Tibial nerve (tissue), 3 donors: ENCODE results near the gene NTNG1.

Experiments used
- CTCF ChIP-seq, 5 experiments: fragments of 200-600 bp in 3 of 5; fragments of 450-650 bp in 2 of 5; sonication (generic) in 3 of 5; IDR thresholded peaks; one replicate each; pipeline ENCODE4 v1.5.1; 2016 to 2019; ENCODE audit warnings: antibody characterized with exemption in 5 of 5, mild to moderate bottlenecking in 3 of 5, moderate library complexity in 2 of 5
- POLR2A ChIP-seq, 2 donors: fragments of 450-650 bp; IDR thresholded peaks; one replicate each; pipeline ENCODE4 v1.6.1; 2017; ENCODE audit warnings: antibody characterized with exemption in 2 of 2, mild to moderate bottlenecking in 2 of 2, moderate library complexity in 2 of 2

- TF ChIP-seq POLR2A (IDR thresholded peaks at IDR 0.05) = no peak
- TF ChIP-seq CTCF (IDR thresholded peaks at IDR 0.05) = no peak
Measured at GRCh38 chr1:107171333-107171732, 30.5 kb downstream of the NTNG1 start.
